SK-N-SH (cell line): ENCODE results near the gene CCDC32. TPM values are rescaled to one million over a fixed set of nuclear protein-coding genes. Genes with fewer than 3 reads are reported as not detected.

Experiments used
- CTCF ChIA-PET: fragments of 300-600, 350-600 bp; formaldehyde crosslinking; extraction: SDS; loops from one replicate; lab custom pipeline; 2021; lab: Yijun Ruan, JAX
- POLR2A ChIA-PET: fragments of 350-600 bp; sonication (Branson Sonifier 250); formaldehyde crosslinking; extraction: SDS; loops from one replicate; lab custom pipeline; 2020; ENCODE audit warnings: antibody characterized with exemption, inconsistent platforms; lab: Yijun Ruan, JAX
- DNase-seq: peaks from one replicate; pipeline ENCODE4 v3.0.0; 2012
- H2AFZ ChIP-seq: fragments of 200-600 bp; sonication (generic); 2 replicates; pipeline ENCODE4 v1.8.1; 2016; ENCODE audit warnings: antibody characterized with exemption, mild to moderate bottlenecking, low read depth
- H3F3A ChIP-seq: fragments of 200-600 bp; sonication (generic); replicated peaks from 2 replicates; pipeline ENCODE3; 2016; ENCODE audit warnings: antibody characterized with exemption, mild to moderate bottlenecking; ENCODE audit not compliant: insufficient read depth
- H3K27ac ChIP-seq, 2 experiments: fragments of 200-500 bp in 1 of 2; fragments of 200-600 bp in 1 of 2; sonication (Bioruptor generic) in 1 of 2; sonication (generic), shearing (Covaris generic) in 1 of 2; 2 replicates each; pipeline versions ENCODE4 v1.5.1 to v1.6.1; 2014 to 2016; ENCODE audit warnings: low read depth in 2 of 2, inconsistent platforms in 1 of 2, low read length in 1 of 2, mild to moderate bottlenecking in 1 of 2, mixed read lengths in 1 of 2
- H3K27me3 ChIP-seq: fragments of 200-600 bp; sonication (generic), shearing (Covaris generic); 2 replicates; pipeline ENCODE4 v1.6.1; 2016; ENCODE audit warnings: mixed run types; ENCODE audit not compliant: insufficient read depth
- H3K36me3 ChIP-seq, 2 experiments: fragments of 200-500 bp in 1 of 2; fragments of 200-600 bp in 1 of 2; sonication (Bioruptor generic) in 1 of 2; sonication (generic) in 1 of 2; replicated peaks in 1 of 2; 2 replicates each; pipeline versions ENCODE3 to v1.5.1; 2014 to 2016; ENCODE audit warnings: low read length in 1 of 2, mild to moderate bottlenecking in 1 of 2; ENCODE audit not compliant: insufficient read depth in 2 of 2, control insufficient read depth in 1 of 2
- H3K4me1 ChIP-seq, 2 experiments: fragments of 200-500 bp in 1 of 2; fragments of 200-600 bp in 1 of 2; sonication (Bioruptor generic) in 1 of 2; sonication (generic), shearing (Covaris generic) in 1 of 2; 2 replicates each; pipeline versions ENCODE4 v1.5.1 to v1.6.1; 2014 to 2016; ENCODE audit warnings: low read depth in 1 of 2, low read length in 1 of 2, mixed run types in 1 of 2; ENCODE audit not compliant: insufficient read depth in 2 of 2, control insufficient read depth in 1 of 2
- H3K4me2 ChIP-seq: fragments of 200-600 bp; sonication (generic), shearing (Covaris generic); 2 replicates; pipeline ENCODE4 v1.6.1; 2017; ENCODE audit warnings: mixed run types
- H3K4me3 ChIP-seq, 2 experiments: fragments of 200-500 bp in 1 of 2; fragments of 200-600 bp in 1 of 2; sonication (Bioruptor generic) in 1 of 2; sonication (generic), shearing (Covaris generic) in 1 of 2; 2 replicates each; pipeline versions ENCODE4 v1.5.1 to v1.8.1; 2014 to 2016; ENCODE audit warnings: low read depth in 2 of 2, inconsistent platforms in 1 of 2, low read length in 1 of 2, mild to moderate bottlenecking in 1 of 2, mixed read lengths in 1 of 2, moderate library complexity in 1 of 2
- H3K79me2 ChIP-seq: fragments of 200-600 bp; sonication (generic); 2 replicates; pipeline ENCODE4 v1.8.1; 2017; ENCODE audit warnings: mild to moderate bottlenecking; ENCODE audit not compliant: insufficient read depth
- H3K9ac ChIP-seq: fragments of 200-600 bp; sonication (generic); 2 replicates; pipeline ENCODE4 v1.6.1; 2017; ENCODE audit warnings: mixed run types
- H3K9me2 ChIP-seq: fragments of 200-600 bp; sonication (generic); 2 replicates; pipeline ENCODE4 v1.6.1; 2017; ENCODE audit warnings: mixed run types
- H3K9me3 ChIP-seq: fragments of 200-600 bp; sonication (generic); 2 replicates; pipeline ENCODE4 v1.6.1; 2017; ENCODE audit warnings: mixed run types, mild to moderate bottlenecking, moderate library complexity
- H4K20me1 ChIP-seq: fragments of 200-600 bp; sonication (generic); 2 replicates; pipeline ENCODE4 v1.6.1; 2017; ENCODE audit warnings: mild to moderate bottlenecking, mixed run types; ENCODE audit not compliant: insufficient read depth
- CHD2 ChIP-seq: fragments of 150-350 bp; IDR thresholded peaks from 2 replicates; pipeline ENCODE4 v1.6.1; 2018; ENCODE audit warnings: low read length; ENCODE audit not compliant: partially characterized antibody
- CTCF ChIP-seq: fragments of 200-600 bp; sonication (generic); IDR thresholded peaks from 2 replicates; pipeline ENCODE4 v1.6.1; 2017; ENCODE audit warnings: antibody characterized with exemption, mild to moderate bottlenecking, moderate library complexity
- ELF1 ChIP-seq: IDR thresholded peaks from 2 replicates; pipeline ENCODE4 v1.4.0; 2012
- FOXJ3 ChIP-seq: sonication (generic); formaldehyde crosslinking; IDR thresholded peaks from 2 replicates; pipeline ENCODE4 v1.5.1; 2020; ENCODE audit warnings: mild to moderate bottlenecking, missing genetic modification reagents
- GABPA ChIP-seq: IDR thresholded peaks from 2 replicates; pipeline ENCODE4 v1.4.0; 2012; ENCODE audit warnings: low read depth, mild to moderate bottlenecking
- GATA2 ChIP-seq: sonication (generic); formaldehyde crosslinking; IDR thresholded peaks from 2 replicates; pipeline ENCODE4 v1.5.0; 2020; ENCODE audit warnings: mild to moderate bottlenecking, missing genetic modification reagents
- MEF2A ChIP-seq: IDR thresholded peaks from 2 replicates; pipeline ENCODE4 v1.4.0; 2012; ENCODE audit warnings: low read depth, borderline replicate concordance
- NRF1 ChIP-seq: IDR thresholded peaks from 2 replicates; pipeline ENCODE4 v1.6.1; 2012; ENCODE audit warnings: low read depth, mild to moderate bottlenecking, low read length
- SMC3 ChIP-seq: IDR thresholded peaks from 2 replicates; pipeline ENCODE4 v1.6.1; 2012; ENCODE audit warnings: low read depth, low read length, improper control_type of control experiment
- TCF12 ChIP-seq: IDR thresholded peaks from 2 replicates; pipeline ENCODE4 v1.4.0; 2012
- USF1 ChIP-seq: IDR thresholded peaks from 2 replicates; pipeline ENCODE4 v1.4.0; 2012; ENCODE audit warnings: low read depth, borderline replicate concordance
- USF2 ChIP-seq: fragments of 150-350 bp; IDR thresholded peaks from 2 replicates; pipeline ENCODE4 v1.6.1; 2017; ENCODE audit warnings: antibody characterized with exemption, low read length, low read depth, borderline replicate concordance
- YY1 ChIP-seq: IDR thresholded peaks from 2 replicates; pipeline ENCODE4 v1.4.0; 2012; ENCODE audit warnings: low read depth, mild to moderate bottlenecking
- WGBS: methylation state at CpG from one replicate; pipeline ENCODE4 v1.1.6; 2017; ENCODE audit warnings: low lambda C conversion rate; 5-methylcytosine and 5-hydroxymethylcytosine counted together
- polyA plus RNA-seq, 3 experiments: library from polyadenylated mRNA; depleted of rRNA; stranded (reverse); fragments of >200 nt; gene quantifications; 2 replicates each; pipeline ENCODE4 v1.2.3, GENCODE V29; 2012

CCDC32 gene
- polyA plus RNA-seq, 1 of the 3 experiments (the other 2 are of a cell fraction): 7.4 TPM

- Histone ChIP-seq H3K4me3 (no peak overlapping the region), H3K27ac (no peak overlapping the region), H3K9ac (no peak overlapping the region), H4K20me1 (no peaks in the 10 kb centered on the region), H2AFZ (no peak overlapping the region), H3K4me2 (no peak overlapping the region), H3K79me2 (no peaks in the 10 kb centered on the region), H3K4me1 (no peaks in the 10 kb centered on the region; a peak in 1 of 4 replicates), H3K9me3 (no peaks in the 10 kb centered on the region), H3K9me2 (no peaks in the 10 kb centered on the region), H3F3A (no peaks in the 10 kb centered on the region), H3K36me3 (no peaks in the 10 kb centered on the region), H3K27me3 (no peaks in the 10 kb centered on the region)
- TF ChIP-seq YY1: no peak
- TF ChIP-seq CHD2: no peak
- no peak for TF ChIP-seq CTCF
- no peak for TF ChIP-seq SMC3
- 94% methylated on average over 19 of the region's 22 CpGs for WGBS
- DNase-seq: no peak
- POLR2A ChIA-PET: no interaction called here
- CTCF ChIA-PET: interaction anchor here (1.5 kb wide), 1 partner anchor 11 kb away, joined by 3 read pairs; no protein-coding TSS in a partner anchor
Observed at GRCh38 chr15:40511093-40511471, 53.8 kb downstream of the CCDC32 start.

GRCh38 chr15:40510201-40510600, 54.6 kb downstream of the CCDC32 start:
- TF ChIP-seq GABPA (no peak), CHD2 (no peak), TCF12 (no peak), CTCF (no peak), GATA2 (CRISPR knock-in tag) (no peak), USF1 (no peak), USF2 (no peak), YY1 (no peak), FOXJ3 (CRISPR knock-in tag) (no peak), ELF1 (no peak), NRF1 (no peak), MEF2A (no peak)
- H3K27me3 ChIP-seq: no peaks in the 10 kb centered on the region
- no peaks in the 10 kb centered on the region for H3K36me3 ChIP-seq
- H3K4me3 ChIP-seq: no peak overlapping the region
- H3K9ac ChIP-seq: no peak overlapping the region
- no peak overlapping the region for H3K4me2 ChIP-seq
- no peaks in the 10 kb centered on the region; a peak in 1 of 4 replicates for H3K4me1 ChIP-seq
- H2AFZ ChIP-seq: no peak overlapping the region
- H3K9me3 ChIP-seq: no peaks in the 10 kb centered on the region
- no peaks in the 10 kb centered on the region for H3K9me2 ChIP-seq
- no peaks in the 10 kb centered on the region for H3K79me2 ChIP-seq
- no peak for DNase-seq
- CTCF ChIA-PET: interaction anchor here (0.7 to 3.8 kb wide), 3 partner anchors 9 to 165 kb away, joined by 3 to 23 read pairs (median 5); no protein-coding TSS in a partner anchor
- no peak overlapping the region for H3K27ac ChIP-seq
- H4K20me1 ChIP-seq: no peaks in the 10 kb centered on the region
- WGBS: 84% methylated on average over 2 of the region's 2 CpGs
- no peaks in the 10 kb centered on the region for H3F3A ChIP-seq
- POLR2A ChIA-PET: no interaction called here
